GM21526 (cell line): ENCODE data around the gene TMED8.

Source experiments
- ATAC-seq: cut with Tn5 transposase; IDR thresholded peaks from one replicate; pipeline ENCODE4 v1.9.1; 2021; ENCODE audit warnings: moderate library complexity; ENCODE audit not compliant: unreplicated experiment, low FRiP score

The TMED8 gene

GRCh38 chr14:77305696-77306095, 71.2 kb downstream of the TMED8 start:
- no peak for ATAC-seq

GRCh38 chr14:77303417-77304156, 73.3 kb downstream of the TMED8 start:
- ATAC-seq, result no peak

DNA sequence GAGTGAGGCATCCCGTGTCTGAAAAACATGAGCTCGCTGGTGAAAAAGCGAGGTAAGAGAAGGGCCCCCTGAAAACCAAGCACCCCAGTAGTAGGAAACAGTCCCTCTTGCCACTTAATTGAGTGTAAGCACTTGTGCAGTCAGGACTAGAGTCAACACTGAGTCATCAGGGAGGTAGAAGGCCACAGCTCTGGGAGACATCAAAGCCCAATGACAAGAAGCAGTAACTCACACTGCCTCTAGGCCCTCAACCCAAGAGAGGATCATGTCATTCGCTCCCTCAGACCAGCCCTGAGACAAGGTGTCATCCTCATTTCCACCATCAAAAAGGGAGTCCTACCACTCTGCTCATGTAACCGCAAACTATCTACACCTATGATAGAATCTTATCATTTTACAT, 74.0 kb downstream of the TMED8 start:
- no peak for ATAC-seq

DNA sequence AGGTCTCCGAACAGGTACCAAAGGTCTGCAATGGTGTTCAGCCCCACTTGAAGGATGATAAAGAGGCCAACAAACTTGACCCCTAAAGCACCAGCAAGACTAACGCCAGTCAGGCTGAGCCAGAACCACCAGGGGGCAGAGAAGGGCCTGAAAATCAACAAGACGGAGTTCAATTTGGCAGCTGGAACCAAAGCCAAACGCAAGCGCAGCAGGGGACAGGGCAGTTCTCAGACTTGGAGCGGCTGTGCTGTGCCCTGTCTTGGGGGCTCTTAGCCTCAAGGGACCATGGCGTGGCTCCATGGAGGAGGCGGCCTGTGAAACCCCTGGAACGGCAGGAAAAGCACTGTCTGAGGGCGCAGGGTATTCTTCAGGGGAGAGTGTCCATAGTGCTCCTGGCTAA, 75.8 kb downstream of the TMED8 start:
- no peak for ATAC-seq

GRCh38 chr14:77299771-77300170, 77.1 kb downstream of the TMED8 start:
- ATAC-seq, result no peak

GRCh38 chr14:77296906-77297305, 80.0 kb downstream of the TMED8 start:
- ATAC-seq, result no peak

GRCh38 chr14:77296155-77296554, 80.7 kb downstream of the TMED8 start:
- no peak for ATAC-seq

DNA sequence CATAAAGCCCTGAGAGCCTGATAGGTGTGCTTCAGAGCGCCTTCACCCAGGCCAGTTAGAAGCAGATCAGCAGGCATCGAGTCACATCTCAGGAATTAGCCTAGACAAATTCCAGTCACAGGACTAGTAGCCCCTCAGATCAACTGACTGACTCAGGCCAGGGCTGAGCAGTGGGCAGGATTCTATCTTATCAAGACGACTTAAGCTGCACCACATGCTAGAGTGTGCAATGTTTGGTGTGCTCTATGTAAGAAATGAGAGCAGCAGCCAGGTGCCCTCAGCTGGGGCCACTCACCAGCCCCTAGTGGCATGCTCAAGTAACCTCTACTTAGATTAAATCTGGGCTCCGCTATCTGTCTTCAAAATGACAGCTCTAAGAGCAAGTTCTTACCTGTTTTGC, 86.2 kb downstream of the TMED8 start:
- ATAC-seq, result no peak

DNA sequence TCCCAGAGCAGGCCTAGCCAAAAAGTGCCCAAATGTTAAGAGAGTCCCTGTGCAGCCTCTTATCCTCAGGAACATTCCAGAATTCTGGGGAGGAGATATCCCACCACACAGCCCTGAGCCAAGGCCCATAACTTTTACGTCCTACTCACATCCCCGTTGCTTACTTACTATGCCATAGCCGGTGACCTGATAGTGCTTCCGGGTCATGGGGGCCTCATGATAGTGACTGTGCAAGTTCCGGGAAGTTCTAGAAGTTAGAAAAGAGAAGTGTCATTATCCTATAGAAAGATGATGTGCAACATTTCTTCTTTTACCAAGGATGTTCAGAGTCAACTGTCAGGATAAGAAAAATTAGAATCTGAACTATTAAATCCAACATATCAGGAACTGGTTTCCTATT, 90.3 kb downstream of the TMED8 start:
- ATAC-seq, result no peak
